ENCODE results near the gene BRSK2.
"Not testable (repeated sequence)": the region's sequence is repeated elsewhere in the genome, so short reads cannot be mapped to it uniquely, and the experiment has no call there.

Gene BRSK2

GRCh38 chr11:1354125-1354938 is 35.4 kb upstream of the BRSK2 start:
- DNase-seq (ENCODE audit: low read depth in 2 of 2, low spot score in 1 of 2): no peak

- DNase-seq (ENCODE audit: low read depth in 2 of 2, low spot score in 1 of 2): no peak
These were observed 33.7 kb upstream of the BRSK2 start for GRCh38 chr11:1356007-1356435.

GRCh38 chr11:1356478-1356960 is 33.2 kb upstream of the BRSK2 start:
- DNase-seq (ENCODE audit: low read depth in 2 of 2, low spot score in 1 of 2): no peak

- no peak for DNase-seq (ENCODE audit: low read depth in 2 of 2, low spot score in 1 of 2)
These were observed 31.4 kb upstream of the BRSK2 start for GRCh38 chr11:1358286-1358685.

GRCh38 chr11:1358931-1359330 is 30.8 kb upstream of the BRSK2 start:
- not testable (repeated sequence) for DNase-seq (ENCODE audit: low read depth in 2 of 2, low spot score in 1 of 2)

- no peak for DNase-seq (ENCODE audit: low read depth in 2 of 2, low spot score in 1 of 2)
These were observed 30.2 kb upstream of the BRSK2 start for GRCh38 chr11:1359556-1359955.

- DNase-seq (ENCODE audit: low read depth in 2 of 2, low spot score in 1 of 2): no peak
These were observed 29.4 kb upstream of the BRSK2 start for GRCh38 chr11:1360181-1360834.

GRCh38 chr11:1360835-1361357 is 28.8 kb upstream of the BRSK2 start:
- no peak for DNase-seq (ENCODE audit: low read depth in 2 of 2, low spot score in 1 of 2)

- no peak for DNase-seq (ENCODE audit: low read depth in 2 of 2, low spot score in 1 of 2)
These were observed 27.9 kb upstream of the BRSK2 start for GRCh38 chr11:1361882-1362281.

GRCh38 chr11:1367721-1368120 is 22.0 kb upstream of the BRSK2 start:
- DNase-seq (ENCODE audit: low read depth in 2 of 2, low spot score in 1 of 2): no peak

- no peak for DNase-seq (ENCODE audit: low read depth in 2 of 2, low spot score in 1 of 2)
These were observed 21.5 kb upstream of the BRSK2 start for GRCh38 chr11:1368216-1368615.

GRCh38 chr11:1368966-1369365 is 20.8 kb upstream of the BRSK2 start:
- DNase-seq (ENCODE audit: low read depth in 2 of 2, low spot score in 1 of 2): no peak

- no peak for DNase-seq (ENCODE audit: low read depth in 2 of 2, low spot score in 1 of 2)
These were observed 20.2 kb upstream of the BRSK2 start for GRCh38 chr11:1369371-1370005.

GRCh38 chr11:1370186-1371025 is 19.3 kb upstream of the BRSK2 start:
- DNase-seq (ENCODE audit: low read depth in 2 of 2, low spot score in 1 of 2): no peak

GRCh38 chr11:1371026-1371325 is 18.8 kb upstream of the BRSK2 start:
- DNase-seq (ENCODE audit: low read depth in 2 of 2, low spot score in 1 of 2): no peak

- no peak for DNase-seq (ENCODE audit: low read depth in 2 of 2, low spot score in 1 of 2)
These were observed 18.4 kb upstream of the BRSK2 start for GRCh38 chr11:1371377-1371776.

GRCh38 chr11:1371836-1372465 is 17.8 kb upstream of the BRSK2 start:
- DNase-seq (ENCODE audit: low read depth in 2 of 2, low spot score in 1 of 2): no peak

- DNase-seq (ENCODE audit: low read depth in 2 of 2, low spot score in 1 of 2): no peak
These were observed 17.1 kb upstream of the BRSK2 start for GRCh38 chr11:1372660-1373059.

- no peak for DNase-seq (ENCODE audit: low read depth in 2 of 2, low spot score in 1 of 2)
These were observed 16.1 kb upstream of the BRSK2 start for GRCh38 chr11:1373536-1374214.

Measured in stimulated activated CD8-positive, alpha-beta memory T cell treated with anti-CD3 and anti-CD28 coated beads, Interleukin-4, amount 100 ng/mL, for 4 hours (primary cell).